Activated naive CD4-positive, alpha-beta T cell treated with anti-CD3 and anti-CD28 coated beads, Interleukin-2, amount 50 U/mL, for 16 hours (primary cell): ENCODE results near the gene VSX1.

Experiments used
- DNase-seq: peaks from one replicate; pipeline ENCODE4 v3.0.0-alpha.2; 2020

Gene VSX1

GRCh38 chr20:25052255-25053194, 29.4 kb downstream of the VSX1 start:
- no peak for DNase-seq

GRCh38 chr20:25051386-25052155, 30.4 kb downstream of the VSX1 start:
- DNase-seq, result no peak

- no peak for DNase-seq
Measured at GRCh38 chr20:25050501-25051350, 31.2 kb downstream of the VSX1 start.

- DNase-seq, result no peak
Measured at GRCh38 chr20:25050082-25050481, 31.9 kb downstream of the VSX1 start.

GRCh38 chr20:25049261-25050060, 32.5 kb downstream of the VSX1 start:
- no peak for DNase-seq

GRCh38 chr20:25048519-25048952, 33.4 kb downstream of the VSX1 start:
- DNase-seq, result no peak

- no peak for DNase-seq
Measured at GRCh38 chr20:25047766-25048165, 34.2 kb downstream of the VSX1 start.

- DNase-seq, result no peak
Measured at GRCh38 chr20:25046736-25047666, 34.9 kb downstream of the VSX1 start.

- no peak for DNase-seq
Measured at GRCh38 chr20:25046181-25046641, 35.7 kb downstream of the VSX1 start.

GRCh38 chr20:25045343-25045712, 36.6 kb downstream of the VSX1 start:
- no peak for DNase-seq

- no peak for DNase-seq
Measured at GRCh38 chr20:25044660-25045342, 37.1 kb downstream of the VSX1 start.

- DNase-seq, result no peak
Measured at GRCh38 chr20:25044261-25044560, 37.7 kb downstream of the VSX1 start.

- DNase-seq, result no peak
Measured at GRCh38 chr20:25043499-25044260, 38.3 kb downstream of the VSX1 start.

GRCh38 chr20:25042531-25043498, 39.1 kb downstream of the VSX1 start:
- DNase-seq, result no peak

GRCh38 chr20:25041813-25042530, 40.0 kb downstream of the VSX1 start:
- DNase-seq, result no peak

- no peak for DNase-seq
Measured at GRCh38 chr20:25040438-25040831, 41.5 kb downstream of the VSX1 start.

- no peak for DNase-seq
Measured at GRCh38 chr20:25039697-25040437, 42.1 kb downstream of the VSX1 start.
